WTC11 (cell line): ENCODE results near the gene ATG7. TPM values are rescaled to one million over a fixed set of nuclear protein-coding genes. Genes with fewer than 3 reads are reported as not detected.

Experiments
- ATAC-seq: fragments of 200-7000 bp; cut with Tn5 transposase; 2 replicates; pipeline ENCODE4 v1.10.0; 2021; ENCODE audit warnings: mild to moderate bottlenecking, moderate library complexity
- CTCF ChIA-PET: fragments of 300-600 bp; sonication (Branson Sonifier 250); formaldehyde crosslinking; loops from one replicate; lab custom pipeline; 2021; ENCODE audit warnings: antibody characterized with exemption; lab: Charles Lee
- POLR2A ChIA-PET: fragments of 350-600 bp; sonication (Branson Sonifier 250); formaldehyde crosslinking; loops from one replicate; lab custom pipeline; 2021; ENCODE audit warnings: antibody characterized with exemption; lab: Charles Lee
- DNase-seq: peaks from one replicate; pipeline ENCODE4 v3.0.0; 2021; ENCODE audit warnings: low spot score
- H3K27ac Mint-ChIP-seq: 2 replicates; pipeline ENCODE4 v1.8.0; 2021; ENCODE audit warnings: mixed read lengths
- H3K27me3 Mint-ChIP-seq: 2 replicates; pipeline ENCODE4 v1.8.0; 2021; ENCODE audit warnings: low read depth, mild to moderate bottlenecking, moderate library complexity, mixed read lengths
- H3K36me3 Mint-ChIP-seq: 2 replicates; pipeline ENCODE4 v1.8.0; 2021; ENCODE audit warnings: mixed read lengths
- H3K4me1 Mint-ChIP-seq: 2 replicates; pipeline ENCODE4 v1.8.0; 2022; ENCODE audit warnings: mixed read lengths
- H3K4me3 Mint-ChIP-seq: 2 replicates; pipeline ENCODE4 v1.8.0; 2021; ENCODE audit warnings: mild to moderate bottlenecking, moderate library complexity, mixed read lengths
- H3K9me3 Mint-ChIP-seq: 2 replicates; pipeline ENCODE4 v1.8.0; 2021; ENCODE audit warnings: mixed read lengths
- E2F4 ChIP-seq: sonication (generic); formaldehyde crosslinking; IDR thresholded peaks from 2 replicates; pipeline ENCODE4 v1.8.1; 2022; ENCODE audit warnings: low read depth, mild to moderate bottlenecking, moderate library complexity, missing genetic modification reagents, borderline replicate concordance
- EMX1 ChIP-seq: fragments of 250-450 bp; sonication (Bioruptor Pico); IDR thresholded peaks from 2 replicates; pipeline ENCODE4 v1.8.0; 2021; ENCODE audit warnings: mild to moderate bottlenecking
- ERG ChIP-seq: fragments of 250-450 bp; sonication (Bioruptor Pico); IDR thresholded peaks from 2 replicates; pipeline ENCODE4 v1.8.0; 2021; ENCODE audit warnings: mild to moderate bottlenecking
- ETV6 ChIP-seq: sonication (generic); formaldehyde crosslinking; IDR thresholded peaks from 2 replicates; pipeline ENCODE4 v1.8.1; 2022; ENCODE audit warnings: mild to moderate bottlenecking, missing genetic modification reagents
- GABPB1 ChIP-seq: sonication (generic); formaldehyde crosslinking; IDR thresholded peaks from 2 replicates; pipeline ENCODE4 v1.8.1; 2023; ENCODE audit warnings: mild to moderate bottlenecking, missing genetic modification reagents
- MYBL2 ChIP-seq: sonication (generic); formaldehyde crosslinking; IDR thresholded peaks from 2 replicates; pipeline ENCODE4 v1.8.1; 2023; ENCODE audit warnings: mild to moderate bottlenecking, moderate library complexity, missing genetic modification reagents
- NFE2L1 ChIP-seq: sonication (generic); formaldehyde crosslinking; IDR thresholded peaks from 2 replicates; pipeline ENCODE4 v1.8.1; 2023; ENCODE audit warnings: missing genetic modification reagents
- NR2C2 ChIP-seq: sonication (generic); formaldehyde crosslinking; IDR thresholded peaks from 2 replicates; pipeline ENCODE4 v1.8.0; 2022; ENCODE audit warnings: mild to moderate bottlenecking, missing genetic modification reagents
- RELA ChIP-seq: sonication (generic); formaldehyde crosslinking; IDR thresholded peaks from 2 replicates; pipeline ENCODE4 v1.8.1; 2022; ENCODE audit warnings: missing genetic modification reagents, mild to moderate bottlenecking, borderline replicate concordance
- SMAD4 ChIP-seq: sonication (generic); formaldehyde crosslinking; IDR thresholded peaks from 2 replicates; pipeline ENCODE4 v1.8.0; 2022; ENCODE audit warnings: mild to moderate bottlenecking, missing genetic modification reagents
- SOX15 ChIP-seq: fragments of 250-450 bp; sonication (Bioruptor Pico); IDR thresholded peaks from 2 replicates; pipeline ENCODE4 v1.9.0; 2021; ENCODE audit warnings: mild to moderate bottlenecking
- SP1 ChIP-seq: sonication (generic); formaldehyde crosslinking; conservative IDR thresholded peaks from 2 replicates; pipeline ENCODE4 v1.8.1; 2022; ENCODE audit warnings: missing genetic modification reagents
- STAT6 ChIP-seq: sonication (generic); formaldehyde crosslinking; conservative IDR thresholded peaks from 2 replicates; pipeline ENCODE4 v1.8.1; 2023; ENCODE audit warnings: mild to moderate bottlenecking, low read depth, missing genetic modification reagents, moderate library complexity
- USF1 ChIP-seq: sonication (generic); formaldehyde crosslinking; IDR thresholded peaks from 2 replicates; pipeline ENCODE4 v1.8.0; 2022; ENCODE audit warnings: mild to moderate bottlenecking, missing genetic modification reagents
- ZNF121 ChIP-seq: sonication (generic); formaldehyde crosslinking; IDR thresholded peaks from 2 replicates; pipeline ENCODE4 v1.8.0; 2023; ENCODE audit warnings: missing genetic modification reagents
- ZNF138 ChIP-seq: sonication (generic); formaldehyde crosslinking; conservative IDR thresholded peaks from 2 replicates; pipeline ENCODE4 v1.8.1; 2022; ENCODE audit warnings: mild to moderate bottlenecking, moderate library complexity, missing genetic modification reagents
- ZNF423 ChIP-seq: fragments of 250-450 bp; sonication (Bioruptor Pico); IDR thresholded peaks from 2 replicates; pipeline ENCODE4 v2.1.2; 2022; ENCODE audit warnings: mild to moderate bottlenecking, moderate library complexity
- ZNF425 ChIP-seq: fragments of 250-450 bp; sonication (Bioruptor Pico); conservative IDR thresholded peaks from 2 replicates; pipeline ENCODE4 v1.9.0; 2021; ENCODE audit warnings: mild to moderate bottlenecking
- total RNA-seq: library from RNA; stranded (reverse); gene quantifications from 3 replicates; pipeline ENCODE4 v1.2.3, GENCODE V29; 2021

ATG7 gene
- total RNA-seq, 1 experiment from 2014 or later: 17.5 TPM

- H3K36me3 Mint-ChIP-seq: no peaks in the 10 kb centered on the region
- no peaks in the 10 kb centered on the region for H3K27me3 Mint-ChIP-seq
- ChIA-PET CTCF (interaction anchor here (0.8 kb wide), 1 partner anchor 48 kb away, joined by 3 read pairs; no protein-coding TSS in a partner anchor), POLR2A (no interaction called here)
- no peak overlapping the region for H3K4me3 Mint-ChIP-seq
- peak overlapping the region; percentile 47 for H3K27ac Mint-ChIP-seq
- DNase-seq: no peak
- H3K9me3 Mint-ChIP-seq: no peaks in the 10 kb centered on the region
- TF ChIP-seq ZNF121 (no peak), NR2C2 (CRISPR knock-in tag) (no peak), SOX15 (CRISPR knock-in tag) (no peak), ZNF138 (CRISPR knock-in tag) (no peak), ETV6 (CRISPR knock-in tag) (no peak), ZNF425 (CRISPR knock-in tag) (no peak), SP1 (CRISPR knock-in tag) (no peak), RELA (CRISPR knock-in tag) (no peak), NFE2L1 (CRISPR knock-in tag) (no peak), STAT6 (CRISPR knock-in tag) (no peak), E2F4 (CRISPR knock-in tag) (no peak), ERG (CRISPR knock-in tag) (no peak), USF1 (CRISPR knock-in tag) (no peak)
- no peak for ATAC-seq
- H3K4me1 Mint-ChIP-seq: peaks cover 71% of the 10 kb centered on the region
These were observed 315.6 kb downstream of the ATG7 start for GRCh38 chr3:11587766-11588165.

GRCh38 chr3:11588338-11588737 is 316.1 kb downstream of the ATG7 start:
- no peak for ATAC-seq
- ChIA-PET CTCF (no interaction called here), POLR2A (no interaction called here)
- Mint-ChIP-seq H3K27ac (peak overlapping the region; percentile 47), H3K4me3 (no peak overlapping the region), H3K9me3 (no peaks in the 10 kb centered on the region), H3K27me3 (no peaks in the 10 kb centered on the region)
- TF ChIP-seq SMAD4 (CRISPR knock-in tag) (no peak), MYBL2 (CRISPR knock-in tag) (no peak), EMX1 (CRISPR knock-in tag) (no peak), GABPB1 (CRISPR knock-in tag) (no peak), ZNF425 (CRISPR knock-in tag) (no peak), ZNF423 (CRISPR knock-in tag) (no peak), RELA (CRISPR knock-in tag) (no peak)
- TF ChIP-seq, all 79 proteins: peak for 0
- H3K36me3 Mint-ChIP-seq: no peaks in the 10 kb centered on the region
- H3K4me1 Mint-ChIP-seq: peaks cover 71% of the 10 kb centered on the region
- no peak for DNase-seq
